PC-3 (cell line): ENCODE data around the gene NRDE2. TPM values are rescaled to one million over a fixed set of nuclear protein-coding genes. Genes with fewer than 3 reads are reported as not detected.
"Not testable (repeated sequence)": the region's sequence is repeated elsewhere in the genome, so short reads cannot be mapped to it uniquely, and the experiment has no call there.

Source experiments
- ATAC-seq: fragments of 200-7000 bp; cut with Tn5 transposase; 2 replicates; pipeline ENCODE4 v1.9.1; 2020; ENCODE audit warnings: mild to moderate bottlenecking, moderate library complexity
- BruUV-seq: library from RNA; stranded (reverse); fragments of 400-500 nt; replicated peaks from 2 replicates; lab custom pipeline; 2021; lab: Mats Ljungman, UMichigan
- CTCF ChIA-PET: fragments of 300-600 bp; sonication (Branson Sonifier 250); formaldehyde crosslinking; loops from one replicate; lab custom pipeline; 2022; ENCODE audit warnings: antibody characterized with exemption; lab: Charles Lee
- POLR2A ChIA-PET: fragments of 300-600 bp; sonication (Branson Sonifier 250); formaldehyde crosslinking; loops from one replicate; lab custom pipeline; 2022; ENCODE audit warnings: antibody characterized with exemption; ENCODE audit not compliant: unreplicated experiment; lab: Charles Lee
- DNase-seq: peaks from one replicate; pipeline ENCODE4 v3.0.0-alpha.2; 2015
- H2AFZ ChIP-seq: fragments of 300-600 bp; sonication (generic); 2 replicates; pipeline ENCODE4 v1.6.0; 2016; ENCODE audit warnings: antibody characterized with exemption, low read length
- H3F3A ChIP-seq: fragments of 300-600 bp; sonication (generic); one replicate; pipeline ENCODE4 v1.6.0; 2017; ENCODE audit warnings: antibody characterized with exemption, low read length, control low read depth, mild to moderate bottlenecking; ENCODE audit not compliant: unreplicated experiment
- H3K27ac ChIP-seq: fragments of 300-600 bp; sonication (generic); 2 replicates; pipeline ENCODE4 v1.5.1; 2016; ENCODE audit warnings: mild to moderate bottlenecking, low read length
- H3K27me3 ChIP-seq: fragments of 300-600 bp; sonication (generic); 2 replicates; pipeline ENCODE4 v1.6.1; 2016; ENCODE audit warnings: low read length, mixed read lengths
- H3K36me3 ChIP-seq: fragments of 300-600 bp; sonication (generic); 2 replicates; pipeline ENCODE4 v1.6.1; 2016; ENCODE audit warnings: low read depth, mixed run types, low read length, mixed read lengths
- H3K4me1 ChIP-seq: fragments of 300-600 bp; sonication (generic); 2 replicates; pipeline ENCODE4 v1.5.1; 2016; ENCODE audit warnings: low read length; ENCODE audit not compliant: insufficient read depth
- H3K4me2 ChIP-seq: fragments of 300-600 bp; sonication (generic); 2 replicates; pipeline ENCODE4 v1.6.0; 2016; ENCODE audit warnings: low read length
- H3K4me3 ChIP-seq: fragments of 300-600 bp; sonication (generic); 2 replicates; pipeline ENCODE4 v1.5.1; 2016; ENCODE audit warnings: mild to moderate bottlenecking, low read length, mixed read lengths
- H3K79me2 ChIP-seq: fragments of 300-600 bp; sonication (generic); 2 replicates; pipeline ENCODE4 v1.6.1; 2017; ENCODE audit warnings: low read length, mixed read lengths
- H3K9ac ChIP-seq: fragments of 300-600 bp; sonication (generic); 2 replicates; pipeline ENCODE4 v1.6.0; 2016; ENCODE audit warnings: mild to moderate bottlenecking, low read length
- H3K9me2 ChIP-seq: fragments of 300-600 bp; sonication (generic); replicated peaks from 2 replicates; pipeline ENCODE4 v1.6.1; 2016; ENCODE audit warnings: mixed run types, low read length, mixed read lengths
- H3K9me3 ChIP-seq: fragments of 300-600 bp; sonication (generic); 2 replicates; pipeline ENCODE4 v1.6.1; 2016; ENCODE audit warnings: low read length, mixed read lengths
- H4K20me1 ChIP-seq: fragments of 300-600 bp; sonication (generic); 2 replicates; pipeline ENCODE4 v1.6.1; 2016; ENCODE audit warnings: low read length, mixed read lengths
- CTCF ChIP-seq: fragments of 300-600 bp; sonication (generic); conservative IDR thresholded peaks from 2 replicates; pipeline ENCODE4 v1.5.1; 2017; ENCODE audit warnings: antibody characterized with exemption, low read depth, mild to moderate bottlenecking, low read length
- EZH2 ChIP-seq: fragments of 300-600 bp; sonication (generic); IDR thresholded peaks from one replicate; pipeline ENCODE4 v1.6.1; 2017; ENCODE audit warnings: antibody characterized with exemption, mild to moderate bottlenecking, low read length; ENCODE audit not compliant: unreplicated experiment
- EZH2phosphoT487 ChIP-seq: fragments of 300-600 bp; sonication (generic); IDR thresholded peaks from 2 replicates; pipeline ENCODE4 v1.6.1; 2018; ENCODE audit warnings: mild to moderate bottlenecking, antibody characterized with exemption, low read length, borderline replicate concordance
- intact Hi-C: fragments of 100-400 bp; cut with micrococcal nuclease; formaldehyde crosslinking; loops from 2 replicates; pipeline ENCODE4 v1.9.0; 2023
- total RNA-seq: library from RNA; depleted of rRNA; stranded (reverse); fragments of >200 nt; gene quantifications from 2 replicates; pipeline ENCODE4 v1.2.3, GENCODE V29; 2014

Gene NRDE2
- total RNA-seq, 1 experiment from 2014 or later, result 18.3 TPM

DNA sequence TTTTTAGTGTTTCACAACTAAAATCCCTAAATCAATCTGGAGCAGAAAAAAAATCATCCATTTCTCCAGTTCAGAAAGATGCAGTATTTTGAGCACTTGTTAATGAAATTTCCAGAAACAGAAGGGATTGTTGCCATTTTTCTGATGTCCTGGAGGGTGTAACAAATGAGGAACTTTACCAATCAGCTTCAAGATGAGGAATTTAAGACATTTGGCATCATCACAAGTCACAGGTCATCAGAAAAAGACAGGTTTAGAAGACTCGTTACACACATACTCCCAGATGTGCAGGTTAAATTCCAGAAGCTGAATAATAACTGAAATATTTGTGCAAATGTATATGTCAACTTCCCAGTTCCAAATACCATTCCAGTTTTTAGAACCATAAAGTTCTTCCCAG lies 75.9 kb downstream of the NRDE2 start:
- Histone ChIP-seq H3K9ac (peak overlapping the region; percentile 100; the same call in 1 of the 2 replicates), H3F3A (no peaks in the 10 kb centered on the region), H3K36me3 (peaks cover 25% of the 10 kb centered on the region), H2AFZ (peak overlapping the region; percentile 81), H4K20me1 (peaks cover 18% of the 10 kb centered on the region), H3K4me3 (peak overlapping the region; percentile 99), H3K4me2 (peak overlapping the region; percentile 94), H3K4me1 (peaks cover 23% of the 10 kb centered on the region), H3K27ac (no peak overlapping the region), H3K9me2 (no peaks in the 10 kb centered on the region), H3K9me3 (no peaks in the 10 kb centered on the region), H3K79me2 (peaks cover 38% of the 10 kb centered on the region), H3K27me3 (no peaks in the 10 kb centered on the region)
- POLR2A ChIA-PET, result no interaction called here
- TF ChIP-seq EZH2phosphoT487, result no peak
- TF ChIP-seq CTCF, result no peak
- TF ChIP-seq EZH2, result no peak
- ATAC-seq, result no peak
- intact Hi-C loops, result no loop called here
- CTCF ChIA-PET, result no interaction called here
- BruUV-seq, result TSS peak; percentile 74
- DNase-seq, result peak; percentile 43

GRCh38 chr14:90253826-90254225 lies 77.9 kb downstream of the NRDE2 start:
- peaks cover 10% of the 10 kb centered on the region for H3K36me3 ChIP-seq
- no peaks in the 10 kb centered on the region for H3K27me3 ChIP-seq
- no peak overlapping the region for H3K4me2 ChIP-seq
- H3F3A ChIP-seq, result no peaks in the 10 kb centered on the region
- POLR2A ChIA-PET, result no interaction called here
- H3K4me1 ChIP-seq, result peaks cover 21% of the 10 kb centered on the region
- H3K27ac ChIP-seq, result no peak overlapping the region
- peaks cover 13% of the 10 kb centered on the region for H4K20me1 ChIP-seq
- no TSS peak for BruUV-seq
- H2AFZ ChIP-seq, result no peak overlapping the region
- H3K9me3 ChIP-seq, result no peaks in the 10 kb centered on the region
- ATAC-seq (peak; percentile 16; the same call in 1 of the 2 replicates), DNase-seq (peak; percentile 28)
- CTCF ChIA-PET, result no interaction called here
- intact Hi-C loops, result no loop called here
- TF ChIP-seq EZH2phosphoT487 (no peak), EZH2 (no peak), CTCF (no peak)
- H3K79me2 ChIP-seq, result peaks cover 32% of the 10 kb centered on the region
- H3K9me2 ChIP-seq, result no peaks in the 10 kb centered on the region
- H3K4me3 ChIP-seq, result no peak overlapping the region
- no peak overlapping the region for H3K9ac ChIP-seq

- H3K9me2 ChIP-seq, result no peaks in the 10 kb centered on the region
- H4K20me1 ChIP-seq, result no peaks in the 10 kb centered on the region
- no peak overlapping the region for H3K4me3 ChIP-seq
- H3K4me1 ChIP-seq, result no peaks in the 10 kb centered on the region
- H3K9me3 ChIP-seq, result no peaks in the 10 kb centered on the region
- no peaks in the 10 kb centered on the region for H3F3A ChIP-seq
- no peak overlapping the region for H3K9ac ChIP-seq
- no peak overlapping the region for H3K4me2 ChIP-seq
- DNase-seq (no peak), ATAC-seq (no peak)
- ChIA-PET CTCF (no interaction called here), POLR2A (no interaction called here)
- H2AFZ ChIP-seq, result no peak overlapping the region
- H3K36me3 ChIP-seq, result no peaks in the 10 kb centered on the region
- BruUV-seq, result no TSS peak
- intact Hi-C loops, result no loop called here
- TF ChIP-seq CTCF, result no peak
- TF ChIP-seq EZH2phosphoT487, result no peak
- TF ChIP-seq EZH2, result no peak
- no peak overlapping the region for H3K27ac ChIP-seq
- no peaks in the 10 kb centered on the region for H3K79me2 ChIP-seq
- no peaks in the 10 kb centered on the region for H3K27me3 ChIP-seq
These were observed 83.1 kb downstream of the NRDE2 start for GRCh38 chr14:90248594-90248993.

DNA sequence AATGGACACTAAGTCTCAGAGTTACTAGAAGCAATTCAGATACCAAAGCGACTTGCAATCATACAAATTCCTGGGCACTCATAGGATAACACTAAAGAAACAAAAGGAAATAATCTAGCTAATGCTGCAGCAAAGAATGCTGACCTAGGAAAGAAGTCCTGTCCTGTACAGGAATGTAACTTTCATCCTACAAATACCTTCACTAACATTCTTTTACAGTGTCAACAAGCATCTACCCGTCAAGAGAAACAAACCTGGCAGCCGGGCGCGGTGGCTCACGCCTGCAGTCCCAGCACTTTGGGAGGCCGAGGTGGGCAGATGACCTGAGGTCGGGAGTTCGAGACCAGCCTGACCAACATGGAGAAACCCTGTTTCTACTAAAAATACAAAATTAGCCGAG lies 84.3 kb downstream of the NRDE2 start:
- CTCF ChIA-PET, H3K27ac ChIP-seq, H3K9ac ChIP-seq, H3K4me1 ChIP-seq, DNase-seq, ATAC-seq, H3K9me3 ChIP-seq, H3K79me2 ChIP-seq, H3K36me3 ChIP-seq, H3K9me2 ChIP-seq, BruUV-seq, H3K27me3 ChIP-seq, H3F3A ChIP-seq, intact Hi-C loops, H4K20me1 ChIP-seq, POLR2A ChIA-PET, H3K4me3 ChIP-seq, H2AFZ ChIP-seq, H3K4me2 ChIP-seq: not testable (repeated sequence)
